ENCODE data around the gene CALHM1.

- no peak for TF ChIP-seq ADNP (CRISPR knock-in tag; IDR thresholded peaks at IDR 0.05)
- no peak for TF ChIP-seq HMG20A (CRISPR knock-in tag; IDR thresholded peaks at IDR 0.05; ENCODE audit: borderline replicate concordance)
- no peak for TF ChIP-seq PRDM15 (CRISPR knock-in tag; IDR thresholded peaks at IDR 0.05)
Observed at GRCh38 chr10:103423748-103424147, 35.0 kb downstream of the CALHM1 start.

Data from HepG2 (cell line).